GM12874 (cell line): ENCODE measurements around the gene ABCC6.

Experiments used
- TF ChIP-seq, protein P1 (sequence below): IDR thresholded peaks from 2 replicates; pipeline ENCODE4 v1.5.1; 2011; ENCODE audit warnings: low read depth, mild to moderate bottlenecking, control low read depth, low read length, moderate library complexity; ENCODE audit not compliant: insufficient read depth

Gene ABCC6

DNA sequence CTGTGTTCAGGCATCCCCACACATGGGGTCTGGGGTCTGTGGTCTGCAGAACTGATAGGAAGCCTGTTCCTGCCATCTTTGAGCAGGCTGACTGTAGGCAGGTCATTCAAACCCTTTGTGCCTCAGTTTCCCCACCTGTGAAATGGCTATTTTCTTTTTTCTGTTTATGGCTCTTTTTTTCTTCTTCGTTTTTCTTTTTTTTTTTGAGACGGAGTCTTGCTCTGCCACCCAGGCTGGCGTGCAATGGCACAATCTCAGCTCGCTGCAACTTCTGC lies 72.5 kb downstream of the ABCC6 start:
- TF ChIP-seq, protein P1, sequence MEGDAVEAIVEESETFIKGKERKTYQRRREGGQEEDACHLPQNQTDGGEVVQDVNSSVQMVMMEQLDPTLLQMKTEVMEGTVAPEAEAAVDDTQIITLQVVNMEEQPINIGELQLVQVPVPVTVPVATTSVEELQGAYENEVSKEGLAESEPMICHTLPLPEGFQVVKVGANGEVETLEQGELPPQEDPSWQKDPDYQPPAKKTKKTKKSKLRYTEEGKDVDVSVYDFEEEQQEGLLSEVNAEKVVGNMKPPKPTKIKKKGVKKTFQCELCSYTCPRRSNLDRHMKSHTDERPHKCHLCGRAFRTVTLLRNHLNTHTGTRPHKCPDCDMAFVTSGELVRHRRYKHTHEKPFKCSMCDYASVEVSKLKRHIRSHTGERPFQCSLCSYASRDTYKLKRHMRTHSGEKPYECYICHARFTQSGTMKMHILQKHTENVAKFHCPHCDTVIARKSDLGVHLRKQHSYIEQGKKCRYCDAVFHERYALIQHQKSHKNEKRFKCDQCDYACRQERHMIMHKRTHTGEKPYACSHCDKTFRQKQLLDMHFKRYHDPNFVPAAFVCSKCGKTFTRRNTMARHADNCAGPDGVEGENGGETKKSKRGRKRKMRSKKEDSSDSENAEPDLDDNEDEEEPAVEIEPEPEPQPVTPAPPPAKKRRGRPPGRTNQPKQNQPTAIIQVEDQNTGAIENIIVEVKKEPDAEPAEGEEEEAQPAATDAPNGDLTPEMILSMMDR: no peak

DNA sequence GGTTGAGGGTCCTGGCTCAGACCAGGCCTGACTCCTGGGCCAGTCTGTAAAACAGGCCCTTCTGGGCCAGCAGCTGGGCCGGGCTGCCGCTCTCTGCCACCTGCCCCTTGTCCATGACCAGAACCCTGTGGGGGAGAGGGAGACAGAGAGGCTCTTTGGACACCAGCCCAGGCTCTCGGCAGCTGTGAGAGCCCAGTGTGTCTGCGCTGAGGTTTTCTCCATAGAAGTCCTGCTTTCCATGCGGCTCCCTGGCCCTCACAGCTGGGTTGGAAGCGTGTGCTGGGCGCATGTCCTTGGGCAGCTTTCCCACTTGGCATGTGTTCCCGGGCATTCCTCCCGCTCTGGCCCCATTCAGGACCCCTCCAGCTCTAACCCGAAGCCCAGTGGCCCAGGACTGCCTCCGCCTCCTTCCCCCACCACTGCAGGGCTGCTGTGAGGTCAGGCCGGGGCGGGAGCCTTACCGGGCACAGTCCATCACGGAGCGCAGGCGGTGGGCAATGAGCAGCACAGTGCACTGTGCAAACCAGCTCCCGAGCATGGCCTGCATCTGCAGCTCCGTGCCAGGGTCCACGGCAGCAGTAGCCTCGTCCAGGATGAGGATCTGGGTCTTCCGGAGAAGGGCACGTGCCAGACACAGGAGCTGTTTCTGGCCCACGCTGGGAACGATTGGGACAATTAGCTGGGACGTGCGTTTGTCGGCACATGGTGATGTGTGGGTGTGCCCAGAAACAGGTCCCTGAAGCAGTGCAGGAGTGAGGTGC lies 73.0 kb downstream of the ABCC6 start:
- TF ChIP-seq, protein P1: no peak

- TF ChIP-seq, protein P1: no peak
Measured at GRCh38 chr16:16149710-16150116, 73.6 kb downstream of the ABCC6 start.

DNA sequence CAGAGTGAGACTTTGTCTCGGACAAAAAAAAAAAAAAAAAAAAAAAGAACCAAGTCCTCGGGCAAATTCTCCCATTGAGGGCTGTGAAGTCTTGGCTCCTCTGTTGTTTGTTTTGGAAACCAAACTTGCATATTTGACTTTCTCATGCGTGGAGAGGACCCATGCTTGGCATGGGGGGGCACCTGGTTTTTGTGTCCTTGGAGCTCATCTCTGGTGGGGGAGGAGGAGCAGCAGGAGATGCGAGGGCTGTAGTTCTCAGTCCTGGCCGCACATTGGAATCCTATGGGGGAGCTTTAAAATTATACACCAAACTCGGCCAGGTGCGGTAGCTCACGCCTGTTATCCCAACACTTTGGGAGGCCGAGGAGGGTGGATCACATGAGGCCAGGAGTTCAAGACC lies 74.5 kb downstream of the ABCC6 start:
- TF ChIP-seq, protein P1: no peak

DNA sequence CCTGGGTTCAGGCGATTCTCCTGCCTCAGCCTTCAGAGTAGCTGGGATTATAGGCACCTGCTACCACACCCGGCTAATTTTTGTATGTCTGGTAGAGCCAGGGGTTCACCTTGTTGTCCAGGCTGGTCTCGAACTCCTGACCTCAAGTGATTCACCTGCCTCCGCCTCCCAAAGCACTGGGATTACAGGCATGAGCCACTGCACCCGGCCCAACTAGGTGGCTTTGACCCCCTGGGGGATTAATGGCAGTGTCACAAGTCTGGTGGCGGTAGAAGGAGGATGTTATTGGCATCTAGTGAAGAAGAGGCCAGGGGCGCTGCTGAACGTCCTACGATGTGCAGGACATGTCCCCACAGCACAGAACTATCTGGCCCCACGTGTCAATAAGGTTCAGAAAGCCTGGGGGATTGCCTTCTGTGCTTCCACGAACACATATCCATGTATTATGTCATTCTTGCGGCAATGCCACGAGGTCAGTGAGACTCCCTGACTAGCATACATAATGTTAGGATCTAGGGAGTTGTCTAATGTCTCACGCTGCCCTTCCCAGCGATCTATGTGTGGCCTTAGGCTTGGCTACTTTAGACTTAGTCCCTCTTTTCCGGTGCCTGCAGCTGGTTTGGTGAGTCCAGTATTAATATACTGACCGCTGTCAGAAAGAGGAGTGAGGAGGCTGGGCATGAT lies 75.8 kb downstream of the ABCC6 start:
- TF ChIP-seq, protein P1: no peak

DNA sequence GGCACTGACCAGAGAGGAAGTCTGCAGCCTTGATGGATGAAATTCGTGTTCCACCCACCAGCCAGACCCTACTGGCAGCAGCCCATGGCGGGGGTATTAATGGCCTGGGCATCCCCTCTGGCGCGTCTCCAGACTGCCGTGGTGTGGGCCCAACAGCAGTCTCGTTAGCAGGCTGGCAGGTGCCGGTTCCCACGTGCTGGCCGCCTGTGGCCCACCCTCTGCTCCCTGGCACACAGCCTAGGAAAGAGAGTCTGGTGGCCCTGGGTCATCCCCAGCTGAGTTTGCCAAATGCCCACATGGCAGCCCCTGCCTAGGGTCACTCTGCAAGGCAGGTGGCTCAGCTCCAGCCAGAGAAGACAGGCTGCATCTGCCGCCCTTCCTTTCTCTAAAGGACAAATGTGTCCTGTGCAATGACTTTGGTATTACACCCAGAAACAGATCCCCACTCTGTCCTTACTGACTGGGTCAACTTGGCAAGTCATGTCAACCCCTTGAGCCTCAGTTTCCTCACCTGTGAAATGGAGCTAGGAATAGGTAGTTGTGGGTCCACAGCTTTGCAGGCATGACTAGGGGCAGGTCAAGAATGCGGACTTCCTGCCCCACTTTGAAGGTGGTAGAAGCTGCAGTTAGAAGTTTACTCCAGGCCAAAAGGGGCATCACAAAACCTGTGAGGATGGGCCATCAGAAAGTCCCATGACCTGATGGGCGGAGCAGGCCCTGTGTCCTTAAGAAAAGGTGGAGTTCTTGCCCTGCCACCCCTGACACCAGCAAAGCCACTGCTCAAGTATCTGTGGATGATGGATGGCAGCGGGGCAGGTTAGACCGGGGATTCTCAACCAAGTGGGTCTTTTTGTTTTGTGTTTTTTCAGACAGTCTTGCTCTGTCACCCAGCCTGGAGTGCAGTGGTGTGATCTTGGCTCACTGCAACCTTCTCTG lies 76.6 kb downstream of the ABCC6 start:
- TF ChIP-seq, protein P1: no peak

DNA sequence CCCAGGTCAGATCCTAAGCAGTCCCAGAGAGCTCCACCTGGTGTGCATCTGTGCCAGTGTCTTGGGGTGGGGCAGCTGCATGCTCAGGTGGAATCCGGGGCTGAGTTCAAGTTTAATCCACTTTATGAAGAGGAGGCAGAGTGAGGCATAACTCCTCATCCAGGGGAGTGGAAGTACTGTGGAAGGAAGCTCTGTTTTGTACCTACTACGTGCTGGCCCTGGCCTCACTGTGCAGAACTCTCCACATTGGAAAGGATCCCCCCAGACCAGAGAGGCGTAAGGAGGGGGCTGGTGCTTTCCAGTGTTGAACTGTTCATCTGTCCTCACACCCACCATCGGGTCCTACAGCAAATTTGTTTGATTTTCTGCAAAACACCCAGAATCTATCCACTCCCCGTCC lies 78.0 kb downstream of the ABCC6 start:
- TF ChIP-seq, protein P1: no peak
